Measurements from ENCODE around the gene PPEF1. TPM values are rescaled to one million over a fixed set of nuclear protein-coding genes. Genes with fewer than 3 reads are reported as not detected.

PPEF1 gene
- total and polyA plus RNA-seq, 2 of the 13 experiments (the other 11 are each of a cell fraction or from before 2014, with no cell fraction given), result not detected

- TF ChIP-seq, protein P1, sequence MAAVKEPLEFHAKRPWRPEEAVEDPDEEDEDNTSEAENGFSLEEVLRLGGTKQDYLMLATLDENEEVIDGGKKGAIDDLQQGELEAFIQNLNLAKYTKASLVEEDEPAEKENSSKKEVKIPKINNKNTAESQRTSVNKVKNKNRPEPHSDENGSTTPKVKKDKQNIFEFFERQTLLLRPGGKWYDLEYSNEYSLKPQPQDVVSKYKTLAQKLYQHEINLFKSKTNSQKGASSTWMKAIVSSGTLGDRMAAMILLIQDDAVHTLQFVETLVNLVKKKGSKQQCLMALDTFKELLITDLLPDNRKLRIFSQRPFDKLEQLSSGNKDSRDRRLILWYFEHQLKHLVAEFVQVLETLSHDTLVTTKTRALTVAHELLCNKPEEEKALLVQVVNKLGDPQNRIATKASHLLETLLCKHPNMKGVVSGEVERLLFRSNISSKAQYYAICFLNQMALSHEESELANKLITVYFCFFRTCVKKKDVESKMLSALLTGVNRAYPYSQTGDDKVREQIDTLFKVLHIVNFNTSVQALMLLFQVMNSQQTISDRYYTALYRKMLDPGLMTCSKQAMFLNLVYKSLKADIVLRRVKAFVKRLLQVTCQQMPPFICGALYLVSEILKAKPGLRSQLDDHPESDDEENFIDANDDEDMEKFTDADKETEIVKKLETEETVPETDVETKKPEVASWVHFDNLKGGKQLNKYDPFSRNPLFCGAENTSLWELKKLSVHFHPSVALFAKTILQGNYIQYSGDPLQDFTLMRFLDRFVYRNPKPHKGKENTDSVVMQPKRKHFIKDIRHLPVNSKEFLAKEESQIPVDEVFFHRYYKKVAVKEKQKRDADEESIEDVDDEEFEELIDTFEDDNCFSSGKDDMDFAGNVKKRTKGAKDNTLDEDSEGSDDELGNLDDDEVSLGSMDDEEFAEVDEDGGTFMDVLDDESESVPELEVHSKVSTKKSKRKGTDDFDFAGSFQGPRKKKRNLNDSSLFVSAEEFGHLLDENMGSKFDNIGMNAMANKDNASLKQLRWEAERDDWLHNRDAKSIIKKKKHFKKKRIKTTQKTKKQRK (IDR thresholded peaks at IDR 0.05; ENCODE audit: low read length), result no peak
- no peak for TF ChIP-seq CBFB (CRISPR knock-in tag; IDR thresholded peaks at IDR 0.05)
- TF ChIP-seq DMTF1 (CRISPR knock-in tag; IDR thresholded peaks at IDR 0.05), result no peak
- no peak for TF ChIP-seq KLF15 (CRISPR knock-in tag; IDR thresholded peaks at IDR 0.05; ENCODE audit: borderline replicate concordance)
- no peak for TF ChIP-seq ZNF709 (CRISPR knock-in tag; IDR thresholded peaks at IDR 0.05)
- TF ChIP-seq HMGA1 (CRISPR knock-in tag; conservative IDR thresholded peaks at IDR 0.05), result no peak
- no peak for TF ChIP-seq ZNF713 (CRISPR knock-in tag; IDR thresholded peaks at IDR 0.05)
- TF ChIP-seq, protein P2, sequence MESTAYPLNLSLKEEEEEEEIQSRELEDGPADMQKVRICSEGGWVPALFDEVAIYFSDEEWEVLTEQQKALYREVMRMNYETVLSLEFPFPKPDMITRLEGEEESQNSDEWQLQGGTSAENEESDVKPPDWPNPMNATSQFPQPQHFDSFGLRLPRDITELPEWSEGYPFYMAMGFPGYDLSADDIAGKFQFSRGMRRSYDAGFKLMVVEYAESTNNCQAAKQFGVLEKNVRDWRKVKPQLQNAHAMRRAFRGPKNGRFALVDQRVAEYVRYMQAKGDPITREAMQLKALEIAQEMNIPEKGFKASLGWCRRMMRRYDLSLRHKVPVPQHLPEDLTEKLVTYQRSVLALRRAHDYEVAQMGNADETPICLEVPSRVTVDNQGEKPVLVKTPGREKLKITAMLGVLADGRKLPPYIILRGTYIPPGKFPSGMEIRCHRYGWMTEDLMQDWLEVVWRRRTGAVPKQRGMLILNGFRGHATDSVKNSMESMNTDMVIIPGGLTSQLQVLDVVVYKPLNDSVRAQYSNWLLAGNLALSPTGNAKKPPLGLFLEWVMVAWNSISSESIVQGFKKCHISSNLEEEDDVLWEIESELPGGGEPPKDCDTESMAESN (CRISPR knock-in tag; conservative IDR thresholded peaks at IDR 0.05), result no peak
- TF ChIP-seq ATF7-NPFF (CRISPR knock-in tag; IDR thresholded peaks at IDR 0.05; ENCODE audit: low read depth), result no peak
- TF ChIP-seq HNF4G (IDR thresholded peaks at IDR 0.05; ENCODE audit: borderline replicate concordance, low read depth, low read length), result no peak
- no peak for TF ChIP-seq HNF4G (CRISPR knock-in tag; IDR thresholded peaks at IDR 0.05; ENCODE audit: borderline replicate concordance, low read depth)
Observed at GRCh38 chrX:18682979-18683387, 24.5 kb upstream of the PPEF1 start (continued).

Measured in HepG2 (cell line).